Measurements from ENCODE around the gene BMPER. TPM values are rescaled to one million over a fixed set of nuclear protein-coding genes. Genes with fewer than 3 reads are reported as not detected.

The BMPER gene
- total and polyA plus RNA-seq, 2 donors (not counting 1 experiment from before 2014, with no cell fraction given) = 12.2 to 15.9 TPM

- Histone ChIP-seq H3K27ac (ENCODE audit: insufficient read depth, low read length) (peak overlapping the region; percentile 44), H3K79me2 (ENCODE audit: control insufficient read depth, insufficient read depth, low read length) (no peaks in the 10 kb centered on the region), H4K20me1 (ENCODE audit: control insufficient read depth, extremely low read depth, insufficient read depth, low read length) (no peaks in the 10 kb centered on the region), H3K4me3 (replicated peaks in 1 of 4; ENCODE audit: control extremely low read depth in 1 of 4, insufficient read depth in 1 of 4, low read depth in 3 of 4, low read length in 4 of 4) (no peak overlapping the region), H3K27me3 (ENCODE audit: control insufficient read depth, insufficient read depth, low read length) (no peaks in the 10 kb centered on the region), H3K36me3 (ENCODE audit: control insufficient read depth, insufficient read depth, low read length) (no peaks in the 10 kb centered on the region), H3K9ac (ENCODE audit: insufficient read depth, low read length) (no peak overlapping the region), H3K4me2 (ENCODE audit: extremely low read depth, insufficient read depth, low read length) (no peak overlapping the region), H3K4me1 (ENCODE audit: control insufficient read depth, extremely low read depth, insufficient read depth, low read length) (peaks cover 5% of the 10 kb centered on the region), H3K9me3 (ENCODE audit: control insufficient read depth, insufficient read depth, low read depth, low read length) (no peaks in the 10 kb centered on the region), H2AFZ (ENCODE audit: low read length) (no peak overlapping the region)
- peak; percentile 74 to 81 for DNase-seq (ENCODE audit: low read depth in 2 of 2)
- TF ChIP-seq EZH2 (IDR thresholded peaks at IDR 0.05; ENCODE audit: low read length, missing control alignments) = no peak
- TF ChIP-seq, protein P1, sequence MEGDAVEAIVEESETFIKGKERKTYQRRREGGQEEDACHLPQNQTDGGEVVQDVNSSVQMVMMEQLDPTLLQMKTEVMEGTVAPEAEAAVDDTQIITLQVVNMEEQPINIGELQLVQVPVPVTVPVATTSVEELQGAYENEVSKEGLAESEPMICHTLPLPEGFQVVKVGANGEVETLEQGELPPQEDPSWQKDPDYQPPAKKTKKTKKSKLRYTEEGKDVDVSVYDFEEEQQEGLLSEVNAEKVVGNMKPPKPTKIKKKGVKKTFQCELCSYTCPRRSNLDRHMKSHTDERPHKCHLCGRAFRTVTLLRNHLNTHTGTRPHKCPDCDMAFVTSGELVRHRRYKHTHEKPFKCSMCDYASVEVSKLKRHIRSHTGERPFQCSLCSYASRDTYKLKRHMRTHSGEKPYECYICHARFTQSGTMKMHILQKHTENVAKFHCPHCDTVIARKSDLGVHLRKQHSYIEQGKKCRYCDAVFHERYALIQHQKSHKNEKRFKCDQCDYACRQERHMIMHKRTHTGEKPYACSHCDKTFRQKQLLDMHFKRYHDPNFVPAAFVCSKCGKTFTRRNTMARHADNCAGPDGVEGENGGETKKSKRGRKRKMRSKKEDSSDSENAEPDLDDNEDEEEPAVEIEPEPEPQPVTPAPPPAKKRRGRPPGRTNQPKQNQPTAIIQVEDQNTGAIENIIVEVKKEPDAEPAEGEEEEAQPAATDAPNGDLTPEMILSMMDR (conservative IDR thresholded peaks at IDR 0.05 in 1 of 2, IDR thresholded peaks at IDR 0.05 in 1 of 2; ENCODE audit: low read depth in 1 of 2, low read length in 2 of 2) = peak; percentile 84 to 90
These were observed 228.8 kb downstream of the BMPER start for GRCh38 chr7:34133983-34134782.

DNA sequence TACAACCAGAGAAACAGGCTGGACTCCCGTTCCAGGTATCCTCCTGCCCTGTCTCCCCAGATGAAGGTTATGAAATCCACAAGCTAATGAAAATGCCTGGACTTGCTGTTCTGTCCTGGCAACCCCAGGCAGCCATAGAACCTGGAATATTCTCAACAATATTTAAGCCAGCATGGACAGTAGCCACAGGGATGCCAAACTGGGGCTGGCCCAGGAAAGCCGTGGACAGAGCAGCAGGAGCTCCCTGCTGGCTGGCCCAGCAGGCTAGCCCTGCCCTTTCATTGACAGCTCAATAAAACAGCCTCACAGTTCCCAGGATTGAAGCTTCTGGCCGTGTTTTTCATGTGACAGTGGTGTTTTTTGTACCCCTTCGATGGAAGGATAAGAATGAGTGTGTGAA is 230.6 kb downstream of the BMPER start:
- Histone ChIP-seq H3K9ac (ENCODE audit: insufficient read depth, low read length) (no peak overlapping the region), H3K27ac (ENCODE audit: insufficient read depth, low read length) (no peak overlapping the region), H3K4me2 (ENCODE audit: extremely low read depth, insufficient read depth, low read length) (no peak overlapping the region), H3K4me3 (replicated peaks in 1 of 4; ENCODE audit: control extremely low read depth in 1 of 4, insufficient read depth in 1 of 4, low read depth in 3 of 4, low read length in 4 of 4) (no peak overlapping the region), H4K20me1 (ENCODE audit: control insufficient read depth, extremely low read depth, insufficient read depth, low read length) (no peaks in the 10 kb centered on the region), H3K36me3 (ENCODE audit: control insufficient read depth, insufficient read depth, low read length) (no peaks in the 10 kb centered on the region), H2AFZ (ENCODE audit: low read length) (no peak overlapping the region), H3K79me2 (ENCODE audit: control insufficient read depth, insufficient read depth, low read length) (no peaks in the 10 kb centered on the region), H3K9me3 (ENCODE audit: control insufficient read depth, insufficient read depth, low read depth, low read length) (no peaks in the 10 kb centered on the region), H3K4me1 (ENCODE audit: control insufficient read depth, extremely low read depth, insufficient read depth, low read length) (peaks cover 5% of the 10 kb centered on the region), H3K27me3 (ENCODE audit: control insufficient read depth, insufficient read depth, low read length) (no peaks in the 10 kb centered on the region)
- TF ChIP-seq EZH2 (IDR thresholded peaks at IDR 0.05; ENCODE audit: low read length, missing control alignments) = no peak
- TF ChIP-seq, protein P1 (conservative IDR thresholded peaks at IDR 0.05 in 1 of 2, IDR thresholded peaks at IDR 0.05 in 1 of 2; ENCODE audit: low read depth in 1 of 2, low read length in 2 of 2) = no peak
- DNase-seq (ENCODE audit: low read depth in 2 of 2) = no peak

DNA sequence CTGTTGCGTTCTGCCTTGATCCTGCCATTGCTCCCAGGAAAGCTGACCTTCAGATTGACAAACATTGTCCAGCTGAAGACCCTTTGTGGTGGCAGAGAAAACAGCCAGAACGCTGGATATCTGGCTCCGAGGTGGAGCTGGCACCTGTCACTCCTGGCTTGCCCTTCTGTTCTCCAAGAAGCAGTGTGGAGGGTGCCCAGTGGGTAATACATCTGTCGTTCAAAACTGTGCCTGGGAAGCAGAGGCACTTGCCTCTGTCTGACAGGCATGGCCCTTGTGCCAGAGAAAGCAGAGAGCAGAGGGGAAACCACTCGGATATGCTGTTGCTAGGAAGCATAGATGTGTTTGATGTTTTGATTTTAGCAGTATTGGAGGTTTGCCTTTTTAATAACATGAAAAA is 231.4 kb downstream of the BMPER start:
- TF ChIP-seq, protein P1 (conservative IDR thresholded peaks at IDR 0.05 in 1 of 2, IDR thresholded peaks at IDR 0.05 in 1 of 2; ENCODE audit: low read depth in 1 of 2, low read length in 2 of 2) = no peak
- TF ChIP-seq EZH2 (IDR thresholded peaks at IDR 0.05; ENCODE audit: low read length, missing control alignments) = no peak
- Histone ChIP-seq H3K4me1 (ENCODE audit: control insufficient read depth, extremely low read depth, insufficient read depth, low read length) (peaks cover 5% of the 10 kb centered on the region), H3K27ac (ENCODE audit: insufficient read depth, low read length) (no peak overlapping the region), H3K9ac (ENCODE audit: insufficient read depth, low read length) (no peak overlapping the region), H3K79me2 (ENCODE audit: control insufficient read depth, insufficient read depth, low read length) (no peaks in the 10 kb centered on the region), H2AFZ (ENCODE audit: low read length) (no peak overlapping the region), H3K27me3 (ENCODE audit: control insufficient read depth, insufficient read depth, low read length) (no peaks in the 10 kb centered on the region), H3K36me3 (ENCODE audit: control insufficient read depth, insufficient read depth, low read length) (no peaks in the 10 kb centered on the region), H4K20me1 (ENCODE audit: control insufficient read depth, extremely low read depth, insufficient read depth, low read length) (no peaks in the 10 kb centered on the region), H3K4me3 (replicated peaks in 1 of 4; ENCODE audit: control extremely low read depth in 1 of 4, insufficient read depth in 1 of 4, low read depth in 3 of 4, low read length in 4 of 4) (no peak overlapping the region), H3K4me2 (ENCODE audit: extremely low read depth, insufficient read depth, low read length) (no peak overlapping the region), H3K9me3 (ENCODE audit: control insufficient read depth, insufficient read depth, low read depth, low read length) (no peaks in the 10 kb centered on the region)
- no peak for DNase-seq (ENCODE audit: low read depth in 2 of 2)
